Right hindlimb (tissue), 1 donor: ENCODE measurements around the gene RAI1.
"Not testable (repeated sequence)": the region's sequence is repeated elsewhere in the genome, so short reads cannot be mapped to it uniquely, and the experiment has no call there.

ENCODE experiments used
- DNase-seq: peaks from one replicate; pipeline ENCODE4 v3.0.0-alpha.2; 2018

RAI1 gene, protein sequence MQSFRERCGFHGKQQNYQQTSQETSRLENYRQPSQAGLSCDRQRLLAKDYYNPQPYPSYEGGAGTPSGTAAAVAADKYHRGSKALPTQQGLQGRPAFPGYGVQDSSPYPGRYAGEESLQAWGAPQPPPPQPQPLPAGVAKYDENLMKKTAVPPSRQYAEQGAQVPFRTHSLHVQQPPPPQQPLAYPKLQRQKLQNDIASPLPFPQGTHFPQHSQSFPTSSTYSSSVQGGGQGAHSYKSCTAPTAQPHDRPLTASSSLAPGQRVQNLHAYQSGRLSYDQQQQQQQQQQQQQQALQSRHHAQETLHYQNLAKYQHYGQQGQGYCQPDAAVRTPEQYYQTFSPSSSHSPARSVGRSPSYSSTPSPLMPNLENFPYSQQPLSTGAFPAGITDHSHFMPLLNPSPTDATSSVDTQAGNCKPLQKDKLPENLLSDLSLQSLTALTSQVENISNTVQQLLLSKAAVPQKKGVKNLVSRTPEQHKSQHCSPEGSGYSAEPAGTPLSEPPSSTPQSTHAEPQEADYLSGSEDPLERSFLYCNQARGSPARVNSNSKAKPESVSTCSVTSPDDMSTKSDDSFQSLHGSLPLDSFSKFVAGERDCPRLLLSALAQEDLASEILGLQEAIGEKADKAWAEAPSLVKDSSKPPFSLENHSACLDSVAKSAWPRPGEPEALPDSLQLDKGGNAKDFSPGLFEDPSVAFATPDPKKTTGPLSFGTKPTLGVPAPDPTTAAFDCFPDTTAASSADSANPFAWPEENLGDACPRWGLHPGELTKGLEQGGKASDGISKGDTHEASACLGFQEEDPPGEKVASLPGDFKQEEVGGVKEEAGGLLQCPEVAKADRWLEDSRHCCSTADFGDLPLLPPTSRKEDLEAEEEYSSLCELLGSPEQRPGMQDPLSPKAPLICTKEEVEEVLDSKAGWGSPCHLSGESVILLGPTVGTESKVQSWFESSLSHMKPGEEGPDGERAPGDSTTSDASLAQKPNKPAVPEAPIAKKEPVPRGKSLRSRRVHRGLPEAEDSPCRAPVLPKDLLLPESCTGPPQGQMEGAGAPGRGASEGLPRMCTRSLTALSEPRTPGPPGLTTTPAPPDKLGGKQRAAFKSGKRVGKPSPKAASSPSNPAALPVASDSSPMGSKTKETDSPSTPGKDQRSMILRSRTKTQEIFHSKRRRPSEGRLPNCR (N-terminal part only)

DNA sequence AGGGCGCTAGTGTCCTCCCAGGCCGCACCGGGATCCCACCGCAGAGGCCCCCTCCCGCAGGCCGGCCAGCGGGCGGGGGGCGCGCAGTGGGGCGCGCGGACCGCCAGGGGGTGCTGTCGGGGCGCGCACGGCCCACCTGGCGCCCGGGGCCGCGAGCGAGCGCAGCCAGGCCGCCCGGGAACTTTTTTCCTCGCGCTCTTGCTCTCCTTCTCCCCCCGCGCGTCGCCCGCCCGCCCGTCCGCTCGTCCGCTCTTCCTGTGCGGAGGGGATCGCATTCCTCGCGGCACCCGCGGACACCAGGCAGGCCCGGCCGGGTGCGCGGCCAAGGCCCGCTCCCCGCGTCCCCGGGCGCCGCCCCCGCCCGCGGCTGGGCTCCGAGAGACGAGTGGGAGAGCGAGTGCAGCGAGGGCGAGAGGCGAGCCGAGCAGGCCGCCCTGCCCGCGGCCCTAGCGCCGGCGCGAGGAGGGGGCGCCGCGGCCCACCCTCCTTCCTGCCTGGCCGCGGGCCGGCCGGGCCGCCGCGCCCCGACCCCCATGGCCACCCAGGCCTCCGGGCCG lies at the start of gene RAI1:
Gene RAI1 (plus strand): TSS at position 272 of the 557 bp plus-strand sequence. CDS start 111,491 bp downstream, outside the sequence.
- peak; percentile 90 for DNase-seq

DNA sequence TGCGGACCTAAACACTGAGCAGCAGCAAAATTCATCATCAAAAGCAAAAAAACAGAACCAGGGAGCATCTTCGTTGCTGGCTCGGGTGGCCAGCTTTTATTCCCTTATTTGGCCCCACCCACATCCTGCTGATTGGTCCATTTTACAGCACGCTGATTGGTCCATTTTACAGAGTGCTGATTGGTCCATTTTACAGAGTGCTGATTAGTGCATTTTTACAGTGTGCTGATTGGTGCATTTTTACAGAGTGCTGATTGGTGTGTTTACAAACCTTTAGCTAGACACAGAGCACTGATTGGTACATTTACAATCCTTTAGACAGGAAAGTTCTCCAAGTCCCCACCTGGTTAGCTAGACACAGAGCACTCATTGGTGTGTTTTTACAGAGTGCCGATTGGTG lies 48.6 kb upstream of the RAI1 start:
- DNase-seq = not testable (repeated sequence)

- DNase-seq = no peak
These were observed 47.9 kb upstream of the RAI1 start for GRCh38 chr17:17633310-17633709.

GRCh38 chr17:17635126-17635525 lies 46.1 kb upstream of the RAI1 start:
- DNase-seq = no peak

DNA sequence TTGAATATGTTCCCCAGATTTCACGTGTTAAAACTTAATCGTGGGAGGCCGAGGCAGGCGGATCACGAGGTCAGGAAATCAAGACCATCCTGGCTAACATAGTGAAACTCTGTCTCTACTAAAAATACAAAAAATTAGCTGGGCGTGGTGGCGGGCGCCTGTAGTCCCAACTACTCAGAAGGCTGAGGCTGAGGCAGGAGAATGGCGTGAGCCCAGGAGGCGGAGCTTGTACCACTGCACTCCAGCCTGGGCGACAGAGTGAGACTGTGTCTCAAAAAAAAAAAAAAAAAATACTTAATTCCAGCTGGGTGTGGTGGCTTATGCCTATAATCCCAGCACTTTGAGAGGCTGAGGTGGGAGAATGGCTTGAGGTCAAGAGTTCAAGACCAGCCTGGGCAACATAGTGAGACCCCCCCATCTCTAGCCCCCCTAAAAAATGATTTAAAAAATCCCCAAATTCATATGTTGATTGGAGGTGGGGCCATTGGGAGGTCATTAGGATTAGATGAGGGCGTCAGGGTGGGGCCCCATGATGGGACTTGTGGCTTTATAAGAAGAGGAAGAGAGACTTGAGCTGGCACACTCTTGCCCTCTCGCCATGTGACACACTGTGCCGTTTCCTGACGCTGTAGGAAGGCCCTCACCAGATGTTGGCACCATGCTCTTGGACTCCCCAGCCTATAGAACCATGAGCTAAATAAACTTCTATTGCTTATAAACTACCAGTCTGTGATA lies 45.6 kb upstream of the RAI1 start:
- DNase-seq = not testable (repeated sequence)

GRCh38 chr17:17636272-17636885 lies 44.9 kb upstream of the RAI1 start:
- peak; percentile 72 for DNase-seq

DNA sequence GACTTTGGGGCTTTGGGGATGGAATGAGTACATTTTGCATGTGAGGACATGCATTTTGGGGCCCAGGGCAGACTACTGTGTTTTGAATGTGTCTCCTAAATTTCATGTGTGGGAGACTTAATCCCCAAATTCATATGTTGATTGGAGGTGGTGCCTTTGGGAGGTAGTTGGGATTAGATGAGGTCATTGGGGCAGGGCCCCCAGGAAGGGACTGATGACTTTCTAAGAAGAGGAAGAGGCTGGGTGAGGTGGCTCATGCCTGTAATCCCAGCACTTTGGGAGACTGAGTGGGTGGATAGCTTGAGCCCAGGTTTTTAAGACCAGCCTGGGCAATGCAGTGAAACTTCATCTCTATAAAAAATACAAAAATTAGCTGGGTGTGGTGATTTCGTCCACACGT lies 42.8 kb upstream of the RAI1 start:
- no peak for DNase-seq

- peak; percentile 55 for DNase-seq
These were observed 41.5 kb upstream of the RAI1 start for GRCh38 chr17:17639661-17640270.

GRCh38 chr17:17641621-17642409 lies 39.4 kb upstream of the RAI1 start:
- peak; percentile 81 for DNase-seq

DNA sequence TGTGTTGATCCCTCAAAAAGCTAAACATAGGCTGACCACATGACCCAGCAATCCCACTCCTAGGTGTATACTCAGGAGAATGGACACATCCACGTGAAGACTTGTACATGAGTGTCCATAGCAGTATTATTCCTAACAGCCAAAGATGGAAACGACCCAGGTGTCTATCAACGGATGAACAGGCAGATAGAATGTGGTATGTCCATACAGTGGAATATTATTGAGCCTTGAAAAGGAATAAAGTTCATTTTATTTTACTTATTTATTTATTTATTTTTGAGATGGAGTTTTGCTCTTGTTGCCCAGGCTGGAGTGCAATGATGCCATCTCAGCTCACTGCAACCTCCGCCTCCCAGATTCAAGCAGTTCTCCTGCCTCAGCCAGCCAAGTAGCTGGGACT lies 36.1 kb upstream of the RAI1 start:
- not testable (repeated sequence) for DNase-seq

DNA sequence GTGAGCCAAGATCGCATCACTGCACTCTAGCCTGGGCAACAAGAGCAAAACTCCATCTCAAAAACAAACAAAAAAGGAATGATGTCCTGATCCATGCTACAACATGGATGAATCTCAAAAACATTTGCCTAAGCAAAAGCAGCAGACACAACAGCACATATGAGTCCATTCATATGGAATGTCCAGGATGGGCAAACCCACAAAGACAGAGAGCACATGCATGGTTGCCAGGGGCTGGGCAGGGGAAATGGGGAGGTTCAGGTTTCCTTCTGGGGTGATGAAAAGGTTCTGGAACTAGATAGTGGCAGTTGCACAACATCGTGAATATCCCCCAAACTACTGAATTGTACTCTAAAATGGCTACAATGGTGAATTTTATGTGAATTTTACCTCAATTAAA lies 35.3 kb upstream of the RAI1 start:
- DNase-seq = no peak

DNA sequence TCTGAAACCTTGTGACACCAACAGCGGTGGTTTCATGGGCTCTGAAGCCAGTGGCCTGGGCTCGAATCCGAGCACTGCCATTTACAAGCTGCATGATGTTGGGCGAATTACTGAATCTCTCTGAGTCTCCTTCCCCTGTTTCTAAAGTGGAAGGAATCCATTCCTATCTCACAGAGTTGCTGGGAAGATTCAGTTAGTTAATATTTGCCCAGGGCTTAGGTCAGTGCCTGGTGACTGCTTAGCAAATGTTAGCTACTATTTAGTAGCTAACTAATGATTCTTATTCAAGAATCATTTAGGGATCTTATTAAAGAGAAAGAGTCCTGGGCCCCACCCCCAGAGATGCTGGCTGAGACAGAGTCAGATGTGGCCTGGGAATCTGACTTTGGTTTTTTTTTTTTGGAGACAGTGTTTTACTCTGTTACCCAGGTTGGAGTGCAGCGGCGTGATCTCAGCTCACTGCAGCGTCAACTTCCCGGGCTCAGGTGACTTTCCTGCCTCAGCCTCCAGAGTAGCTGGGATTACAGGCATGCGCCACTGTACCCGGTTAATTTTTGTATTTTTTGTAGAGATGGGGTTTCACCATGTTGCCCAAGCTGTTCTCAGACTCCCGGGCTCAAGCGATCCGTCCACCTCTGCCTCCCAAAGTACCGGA lies 33.6 kb upstream of the RAI1 start:
- DNase-seq = no peak

- DNase-seq = no peak
These were observed 32.5 kb upstream of the RAI1 start for GRCh38 chr17:17648762-17649161.

- no peak for DNase-seq
These were observed 30.3 kb upstream of the RAI1 start for GRCh38 chr17:17650959-17651358.

DNA sequence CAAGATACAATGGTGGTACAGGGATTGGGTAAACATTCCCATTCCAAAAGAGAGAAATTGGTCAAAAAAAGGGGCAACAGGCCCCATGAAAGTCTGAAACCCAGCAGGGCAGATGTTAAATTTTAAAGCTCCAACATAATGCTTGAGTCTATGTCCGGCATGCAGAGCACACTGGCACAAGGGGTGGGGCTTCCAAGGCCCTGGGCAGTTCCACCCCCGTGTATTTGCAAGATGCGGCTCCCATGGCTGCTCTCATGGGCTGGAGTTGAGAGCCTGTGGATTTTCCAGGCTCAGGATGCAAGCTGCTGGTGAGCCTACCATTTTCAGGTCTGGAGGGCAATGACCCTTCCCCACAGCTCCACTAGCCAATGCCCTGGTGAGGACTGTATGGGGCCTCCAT lies 27.9 kb upstream of the RAI1 start:
- no peak for DNase-seq

GRCh38 chr17:17659340-17659739 lies 21.9 kb upstream of the RAI1 start:
- DNase-seq = no peak

GRCh38 chr17:17661134-17661533 lies 20.1 kb upstream of the RAI1 start:
- DNase-seq = no peak

DNA sequence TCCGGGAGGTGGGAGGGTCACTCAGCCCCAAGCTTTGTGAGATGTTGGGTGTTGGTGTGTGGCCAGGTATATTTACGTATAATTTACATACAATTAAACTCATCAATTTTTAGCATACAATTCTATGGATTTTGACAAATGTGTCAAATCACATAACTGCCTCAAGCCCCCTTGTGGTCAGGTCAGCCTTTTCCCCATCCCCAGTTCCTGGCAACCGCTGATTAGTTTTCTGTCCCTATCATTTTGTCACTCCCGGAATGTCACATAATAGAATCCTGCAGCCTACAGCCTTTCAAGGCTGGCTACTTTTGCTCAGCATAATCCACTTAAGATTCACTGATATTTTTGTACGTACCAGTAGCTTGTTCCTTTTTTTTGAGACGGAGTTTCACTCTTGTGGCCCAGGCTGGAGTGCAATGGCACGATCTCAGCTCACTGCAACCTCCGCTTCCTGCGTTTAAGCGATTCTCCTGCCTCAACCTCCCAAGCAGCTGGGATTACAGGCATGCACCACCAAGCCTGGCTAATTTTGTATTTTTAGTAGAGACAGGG lies 19.3 kb upstream of the RAI1 start:
- DNase-seq = no peak
